T-helper 2 cell treated with Interferon-gamma antibody and Interleukin-4, amounts not matched to agents 5 μg/mL and 100 μg/mL, for 36 hours (primary cell): Measurements from ENCODE around the gene SRGAP2B.
"Not testable (repeated sequence)": the region's sequence is repeated elsewhere in the genome, so short reads cannot be mapped to it uniquely, and the experiment has no call there.

Source experiments
- DNase-seq: peaks from one replicate; pipeline ENCODE4 v3.0.0; 2021; ENCODE audit warnings: low spot score
- H3K27ac Mint-ChIP-seq: one replicate; pipeline ENCODE4 v1.8.0; 2021; ENCODE audit warnings: mild to moderate bottlenecking, mixed read lengths
- H3K27me3 Mint-ChIP-seq: one replicate; pipeline ENCODE4 v1.8.0; 2021; ENCODE audit warnings: low read depth, mixed read lengths
- H3K36me3 Mint-ChIP-seq: one replicate; pipeline ENCODE4 v1.8.0; 2021; ENCODE audit warnings: low read depth, mixed read lengths
- H3K4me1 Mint-ChIP-seq: one replicate; pipeline ENCODE4 v1.8.0; 2021; ENCODE audit warnings: low read depth, mixed read lengths
- H3K4me3 Mint-ChIP-seq: one replicate; pipeline ENCODE4 v1.8.0; 2022; ENCODE audit warnings: mild to moderate bottlenecking, moderate library complexity, mixed read lengths
- H3K9me3 Mint-ChIP-seq: one replicate; pipeline ENCODE4 v1.8.0; 2021; ENCODE audit warnings: mixed read lengths

The SRGAP2B gene

GRCh38 chr1:145095284-145096057, at the start of gene SRGAP2B, which contains the start of gene FAM72D:
SRGAP2B (minus strand) TSS chr1:145095328; CDS start chr1:145092901, 2,427 bp downstream.
FAM72D (plus strand) TSS chr1:145095974; CDS start chr1:145096848, 874 bp downstream.
- not testable (repeated sequence) for H3K27me3 Mint-ChIP-seq, H3K4me1 Mint-ChIP-seq, DNase-seq, H3K27ac Mint-ChIP-seq, H3K36me3 Mint-ChIP-seq, H3K9me3 Mint-ChIP-seq, H3K4me3 Mint-ChIP-seq

- H3K27ac Mint-ChIP-seq, H3K9me3 Mint-ChIP-seq, H3K36me3 Mint-ChIP-seq, H3K4me3 Mint-ChIP-seq, H3K4me1 Mint-ChIP-seq, H3K27me3 Mint-ChIP-seq, DNase-seq: not testable (repeated sequence)
Measured at GRCh38 chr1:145144264-145144913, 49.3 kb upstream of the SRGAP2B start.

GRCh38 chr1:145140549-145140948, 45.4 kb upstream of the SRGAP2B start:
- H3K4me1 Mint-ChIP-seq, H3K36me3 Mint-ChIP-seq, H3K4me3 Mint-ChIP-seq, DNase-seq, H3K27ac Mint-ChIP-seq, H3K27me3 Mint-ChIP-seq, H3K9me3 Mint-ChIP-seq: not testable (repeated sequence)

- H3K9me3 Mint-ChIP-seq, H3K27ac Mint-ChIP-seq, H3K4me1 Mint-ChIP-seq, DNase-seq, H3K36me3 Mint-ChIP-seq, H3K27me3 Mint-ChIP-seq, H3K4me3 Mint-ChIP-seq: not testable (repeated sequence)
Measured at GRCh38 chr1:145134476-145134875, 39.3 kb upstream of the SRGAP2B start.

GRCh38 chr1:145128697-145129469, 33.8 kb upstream of the SRGAP2B start:
- not testable (repeated sequence) for H3K9me3 Mint-ChIP-seq, H3K27me3 Mint-ChIP-seq, DNase-seq, H3K27ac Mint-ChIP-seq, H3K36me3 Mint-ChIP-seq, H3K4me3 Mint-ChIP-seq, H3K4me1 Mint-ChIP-seq

GRCh38 chr1:145127144-145127543, 32.0 kb upstream of the SRGAP2B start:
- H3K4me3 Mint-ChIP-seq, H3K4me1 Mint-ChIP-seq, H3K9me3 Mint-ChIP-seq, DNase-seq, H3K27me3 Mint-ChIP-seq, H3K36me3 Mint-ChIP-seq, H3K27ac Mint-ChIP-seq: not testable (repeated sequence)

GRCh38 chr1:145125112-145125511, 30.0 kb upstream of the SRGAP2B start:
- not testable (repeated sequence) for H3K9me3 Mint-ChIP-seq, H3K4me1 Mint-ChIP-seq, DNase-seq, H3K27me3 Mint-ChIP-seq, H3K36me3 Mint-ChIP-seq, H3K4me3 Mint-ChIP-seq, H3K27ac Mint-ChIP-seq

- not testable (repeated sequence) for DNase-seq, H3K36me3 Mint-ChIP-seq, H3K4me3 Mint-ChIP-seq, H3K9me3 Mint-ChIP-seq, H3K27me3 Mint-ChIP-seq, H3K4me1 Mint-ChIP-seq, H3K27ac Mint-ChIP-seq
Measured at GRCh38 chr1:145123992-145124641, 29.0 kb upstream of the SRGAP2B start.

- H3K27me3 Mint-ChIP-seq, H3K27ac Mint-ChIP-seq, H3K4me1 Mint-ChIP-seq, DNase-seq, H3K36me3 Mint-ChIP-seq, H3K9me3 Mint-ChIP-seq, H3K4me3 Mint-ChIP-seq: not testable (repeated sequence)
Measured at GRCh38 chr1:145123062-145123395, 27.9 kb upstream of the SRGAP2B start.

- H3K4me1 Mint-ChIP-seq, H3K27ac Mint-ChIP-seq, H3K9me3 Mint-ChIP-seq, H3K4me3 Mint-ChIP-seq, H3K36me3 Mint-ChIP-seq, H3K27me3 Mint-ChIP-seq, DNase-seq: not testable (repeated sequence)
Measured at GRCh38 chr1:145122344-145123061, 27.4 kb upstream of the SRGAP2B start.

GRCh38 chr1:145119842-145120241, 24.7 kb upstream of the SRGAP2B start:
- H3K36me3 Mint-ChIP-seq, DNase-seq, H3K4me1 Mint-ChIP-seq, H3K27me3 Mint-ChIP-seq, H3K9me3 Mint-ChIP-seq, H3K4me3 Mint-ChIP-seq, H3K27ac Mint-ChIP-seq: not testable (repeated sequence)

GRCh38 chr1:145115587-145116493, 20.7 kb upstream of the SRGAP2B start:
- H3K4me3 Mint-ChIP-seq, H3K27ac Mint-ChIP-seq, DNase-seq, H3K36me3 Mint-ChIP-seq, H3K9me3 Mint-ChIP-seq, H3K4me1 Mint-ChIP-seq, H3K27me3 Mint-ChIP-seq: not testable (repeated sequence)

GRCh38 chr1:145114560-145115057, 19.5 kb upstream of the SRGAP2B start:
- H3K4me1 Mint-ChIP-seq, H3K9me3 Mint-ChIP-seq, H3K4me3 Mint-ChIP-seq, DNase-seq, H3K36me3 Mint-ChIP-seq, H3K27ac Mint-ChIP-seq, H3K27me3 Mint-ChIP-seq: not testable (repeated sequence)
